Body of pancreas (tissue), 4 donors: ENCODE measurements around the gene ACKR4.

ENCODE experiments used
- POLR2A ChIP-seq, 3 donors: fragments of 450-650 bp; IDR thresholded peaks; one replicate each; pipeline ENCODE4 v1.6.1; 2016; ENCODE audit warnings: antibody characterized with exemption in 3 of 3, mild to moderate bottlenecking in 2 of 3
- TF ChIP-seq, protein P1 (sequence below), 7 experiments: fragments of 450-650 bp in 4 of 7; fragments of 200-600 bp in 3 of 7; sonication (generic) in 3 of 7; IDR thresholded peaks; one replicate each; pipeline ENCODE4 v1.5.1; 2016 to 2019; ENCODE audit warnings: antibody characterized with exemption in 7 of 7

DNA sequence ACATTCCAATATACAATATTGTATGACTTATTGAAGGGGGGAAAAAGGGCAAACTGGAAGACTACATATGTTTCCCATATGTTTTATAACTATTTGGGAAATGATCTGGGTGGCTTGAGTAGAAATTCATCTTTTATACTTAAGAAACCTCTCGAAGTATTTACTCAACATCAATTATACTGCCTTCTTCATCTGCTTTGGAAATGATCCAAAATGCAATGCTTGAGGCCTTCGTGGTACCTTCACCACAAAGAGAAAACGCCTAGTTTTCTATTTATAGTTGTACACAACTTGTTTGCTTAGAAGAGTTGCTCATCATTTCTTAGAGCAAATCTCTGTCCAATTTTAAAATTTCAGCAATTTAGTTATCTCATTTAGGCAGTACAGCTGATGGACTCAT is 18.8 kb downstream of the ACKR4 start:
- TF ChIP-seq, protein P1, sequence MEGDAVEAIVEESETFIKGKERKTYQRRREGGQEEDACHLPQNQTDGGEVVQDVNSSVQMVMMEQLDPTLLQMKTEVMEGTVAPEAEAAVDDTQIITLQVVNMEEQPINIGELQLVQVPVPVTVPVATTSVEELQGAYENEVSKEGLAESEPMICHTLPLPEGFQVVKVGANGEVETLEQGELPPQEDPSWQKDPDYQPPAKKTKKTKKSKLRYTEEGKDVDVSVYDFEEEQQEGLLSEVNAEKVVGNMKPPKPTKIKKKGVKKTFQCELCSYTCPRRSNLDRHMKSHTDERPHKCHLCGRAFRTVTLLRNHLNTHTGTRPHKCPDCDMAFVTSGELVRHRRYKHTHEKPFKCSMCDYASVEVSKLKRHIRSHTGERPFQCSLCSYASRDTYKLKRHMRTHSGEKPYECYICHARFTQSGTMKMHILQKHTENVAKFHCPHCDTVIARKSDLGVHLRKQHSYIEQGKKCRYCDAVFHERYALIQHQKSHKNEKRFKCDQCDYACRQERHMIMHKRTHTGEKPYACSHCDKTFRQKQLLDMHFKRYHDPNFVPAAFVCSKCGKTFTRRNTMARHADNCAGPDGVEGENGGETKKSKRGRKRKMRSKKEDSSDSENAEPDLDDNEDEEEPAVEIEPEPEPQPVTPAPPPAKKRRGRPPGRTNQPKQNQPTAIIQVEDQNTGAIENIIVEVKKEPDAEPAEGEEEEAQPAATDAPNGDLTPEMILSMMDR (IDR thresholded peaks at IDR 0.05), result no peak
- no peak for TF ChIP-seq POLR2A (IDR thresholded peaks at IDR 0.05)
